Right atrium auricular region (tissue), 2 donors: ENCODE measurements around the gene FBXL12. TPM values are rescaled to one million over a fixed set of nuclear protein-coding genes. Genes with fewer than 3 reads are reported as not detected.
"Not testable (repeated sequence)": the region's sequence is repeated elsewhere in the genome, so short reads cannot be mapped to it uniquely, and the experiment has no call there.

Experiments
- DNase-seq: peaks from one replicate; pipeline ENCODE4 v3.0.0-alpha.2; 2019; ENCODE audit warnings: low spot score
- H3K27ac ChIP-seq, 2 donors: fragments of 200-600 bp; sonication (generic); 1 replicate in 1 of 2; 2 replicates in 1 of 2; pipeline ENCODE4 v1.5.1; 2016 to 2019
- H3K27me3 ChIP-seq, 2 donors: fragments of 200-600 bp; sonication (generic); one replicate each; pipeline versions ENCODE4 v1.5.1 to v1.6.0; 2017 to 2019
- H3K36me3 ChIP-seq: fragments of 200-600 bp; sonication (generic); one replicate; pipeline ENCODE4 v1.5.1; 2016
- H3K4me1 ChIP-seq, 2 donors: fragments of 200-600 bp; sonication (generic); one replicate each; pipeline versions ENCODE4 v1.5.1 to v1.6.0; 2017 to 2019
- H3K4me3 ChIP-seq, 2 donors: fragments of 200-600 bp; sonication (generic); 1 replicate in 1 of 2; 2 replicates in 1 of 2; pipeline ENCODE4 v1.5.1; 2017 to 2019; ENCODE audit warnings: mild to moderate bottlenecking in 1 of 2, moderate library complexity in 1 of 2
- H3K9me3 ChIP-seq, 2 donors: fragments of 200-600 bp; sonication (generic); one replicate each; pipeline ENCODE4 v1.5.1; 2019
- total RNA-seq, 2 donors: library from RNA; depleted of rRNA; stranded (reverse); fragments of >200 nt; gene quantifications; one replicate each; pipeline ENCODE4 v1.1.0, GENCODE V29; 2016
- TF ChIP-seq, protein P1 (sequence below), 2 donors: fragments of 200-600 bp; sonication (generic); IDR thresholded peaks; one replicate each; pipeline ENCODE4 v1.5.1; 2019; ENCODE audit warnings: antibody characterized with exemption in 2 of 2

FBXL12 gene
- total RNA-seq, 2 donors from 2014 or later = 10.2 to 15.8 TPM

- H3K4me3 ChIP-seq = no peak overlapping the region
- H3K4me1 ChIP-seq = peaks cover 0 to 26% of the 10 kb centered on the region in 2 donors
- DNase-seq = no peak
- TF ChIP-seq, protein P1, sequence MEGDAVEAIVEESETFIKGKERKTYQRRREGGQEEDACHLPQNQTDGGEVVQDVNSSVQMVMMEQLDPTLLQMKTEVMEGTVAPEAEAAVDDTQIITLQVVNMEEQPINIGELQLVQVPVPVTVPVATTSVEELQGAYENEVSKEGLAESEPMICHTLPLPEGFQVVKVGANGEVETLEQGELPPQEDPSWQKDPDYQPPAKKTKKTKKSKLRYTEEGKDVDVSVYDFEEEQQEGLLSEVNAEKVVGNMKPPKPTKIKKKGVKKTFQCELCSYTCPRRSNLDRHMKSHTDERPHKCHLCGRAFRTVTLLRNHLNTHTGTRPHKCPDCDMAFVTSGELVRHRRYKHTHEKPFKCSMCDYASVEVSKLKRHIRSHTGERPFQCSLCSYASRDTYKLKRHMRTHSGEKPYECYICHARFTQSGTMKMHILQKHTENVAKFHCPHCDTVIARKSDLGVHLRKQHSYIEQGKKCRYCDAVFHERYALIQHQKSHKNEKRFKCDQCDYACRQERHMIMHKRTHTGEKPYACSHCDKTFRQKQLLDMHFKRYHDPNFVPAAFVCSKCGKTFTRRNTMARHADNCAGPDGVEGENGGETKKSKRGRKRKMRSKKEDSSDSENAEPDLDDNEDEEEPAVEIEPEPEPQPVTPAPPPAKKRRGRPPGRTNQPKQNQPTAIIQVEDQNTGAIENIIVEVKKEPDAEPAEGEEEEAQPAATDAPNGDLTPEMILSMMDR (IDR thresholded peaks at IDR 0.05) = no peak
- H3K36me3 ChIP-seq = no peaks in the 10 kb centered on the region
- no peaks in the 10 kb centered on the region for H3K27me3 ChIP-seq
- H3K9me3 ChIP-seq = no peaks in the 10 kb centered on the region
- no peak overlapping the region for H3K27ac ChIP-seq
Observed at GRCh38 chr19:9823816-9824215, 4.9 kb upstream of the FBXL12 start.

DNA sequence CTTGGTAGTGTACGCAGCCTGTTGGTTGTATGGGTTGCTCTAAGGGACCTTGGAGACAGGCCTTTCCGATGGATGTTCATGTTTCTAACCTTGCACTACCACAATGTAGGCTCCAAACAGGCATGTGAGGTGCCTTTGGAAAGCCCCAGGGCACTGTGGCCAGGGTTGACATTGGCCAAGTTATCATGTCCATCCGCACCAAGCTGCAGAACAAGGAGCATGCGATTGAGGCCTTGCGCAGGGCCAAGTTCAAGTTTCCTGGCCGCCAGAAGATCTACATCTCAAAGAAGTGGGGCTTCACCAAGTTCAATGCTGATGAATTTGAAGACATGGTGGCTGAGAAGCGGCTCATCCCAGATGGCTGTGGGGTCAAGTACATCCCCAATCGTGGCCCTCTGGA is 1.2 kb upstream of the FBXL12 start:
- not testable (repeated sequence) for H3K27me3 ChIP-seq, H3K36me3 ChIP-seq, DNase-seq, H3K9me3 ChIP-seq
- H3K4me3 ChIP-seq = peak overlapping the region in 1 of 2 donors; percentile 92
- H3K4me1 ChIP-seq = peaks cover 0 to 25% of the 10 kb centered on the region in 2 donors
- H3K27ac ChIP-seq = peak overlapping the region; percentile 94 to 96

DNA sequence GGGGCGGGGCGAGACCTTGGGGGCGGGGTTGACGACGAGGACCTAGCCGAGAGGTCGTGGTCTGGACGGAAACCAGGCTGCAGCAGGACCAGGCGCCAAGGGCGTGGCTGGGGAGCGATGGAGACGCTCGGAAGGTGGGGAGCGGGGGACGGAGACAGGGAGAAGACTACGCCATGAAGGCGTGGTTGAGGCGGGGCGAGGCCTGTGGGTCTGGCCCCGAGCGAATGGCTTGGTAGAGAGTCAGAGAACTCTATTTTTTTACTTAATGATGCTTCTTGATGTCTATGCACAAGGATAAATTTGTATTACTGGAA is 674 bp upstream of the FBXL12 start:
- TF ChIP-seq, protein P1 (IDR thresholded peaks at IDR 0.05) = no peak
- Histone ChIP-seq H3K4me3 (peak overlapping the region; percentile 20 to 92), H3K27ac (peak overlapping the region; percentile 94 to 96)

GRCh38 chr19:9818175-9818733 is 625 bp downstream of the FBXL12 start:
- TF ChIP-seq, protein P1 (IDR thresholded peaks at IDR 0.05) = no peak
- Histone ChIP-seq H3K27ac (peak overlapping the region; percentile 94 to 96), H3K27me3 (no peaks in the 10 kb centered on the region), H3K9me3 (no peaks in the 10 kb centered on the region), H3K36me3 (peaks cover 11% of the 10 kb centered on the region), H3K4me1 (peaks cover 0 to 25% of the 10 kb centered on the region in 2 donors), H3K4me3 (peak overlapping the region; percentile 84 to 92)
- no peak for DNase-seq

More for the DNA sequence above, 674 bp upstream of the FBXL12 start:
- Histone ChIP-seq H3K36me3 (no peaks in the 10 kb centered on the region), H3K27me3 (no peaks in the 10 kb centered on the region), H3K4me1 (peaks cover 0 to 25% of the 10 kb centered on the region in 2 donors), H3K9me3 (no peaks in the 10 kb centered on the region)
- no peak for DNase-seq

GRCh38 chr19:9811139-9811538 is 7.7 kb downstream of the FBXL12 start:
- no peak for DNase-seq
- Histone ChIP-seq H3K4me3 (no peak overlapping the region), H3K27ac (no peak overlapping the region), H3K27me3 (no peaks in the 10 kb centered on the region), H3K4me1 (no peaks in the 10 kb centered on the region), H3K36me3 (peaks cover 61% of the 10 kb centered on the region), H3K9me3 (no peaks in the 10 kb centered on the region)
- TF ChIP-seq, protein P1 (IDR thresholded peaks at IDR 0.05) = no peak

DNA sequence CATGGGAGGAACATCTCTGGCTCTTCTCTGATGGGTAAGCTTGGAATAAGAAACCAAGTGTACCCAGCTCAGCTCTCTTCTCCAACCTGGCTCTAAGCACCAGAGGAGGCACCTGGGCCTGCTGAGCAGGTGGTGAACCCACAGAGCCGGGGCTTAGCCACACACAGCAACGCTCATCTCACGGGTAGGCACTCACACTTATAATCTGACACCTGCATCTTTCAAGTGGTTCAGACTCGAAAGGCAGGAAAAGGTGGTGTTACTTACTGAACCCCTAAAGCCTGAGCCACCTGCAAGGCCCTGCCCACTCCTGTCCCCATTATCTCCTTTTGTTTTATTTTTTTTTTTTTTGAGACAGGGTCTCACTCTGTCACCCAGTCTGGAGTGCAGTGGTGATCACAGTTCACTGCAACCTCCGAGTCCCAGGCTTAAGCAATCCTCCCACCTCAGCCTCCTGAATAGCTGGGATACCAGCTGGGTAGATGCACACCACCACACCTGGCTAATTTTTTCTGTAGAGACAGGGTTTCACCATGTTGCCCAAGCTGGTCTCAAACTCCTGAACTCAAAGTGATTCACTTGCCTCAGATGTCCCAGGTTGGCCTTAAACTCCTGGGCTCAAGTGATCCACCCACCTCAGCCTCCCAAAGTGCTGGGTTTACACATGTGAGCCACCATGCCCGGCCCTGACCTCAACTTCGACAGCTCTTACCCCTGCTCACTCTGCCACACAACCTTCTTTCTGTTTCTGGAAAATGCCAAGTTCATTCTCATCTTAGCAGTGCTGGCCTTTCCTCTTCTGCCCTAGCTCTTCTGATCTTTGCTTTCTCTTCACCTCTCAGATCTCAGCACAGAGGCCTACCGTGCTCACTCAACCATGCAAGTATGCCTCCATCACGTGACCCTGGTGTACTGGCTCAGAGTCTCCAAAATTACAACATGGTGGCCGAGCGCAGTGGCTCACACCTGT is 9.7 kb downstream of the FBXL12 start:
- H3K9me3 ChIP-seq = no peaks in the 10 kb centered on the region
- no peak overlapping the region for H3K27ac ChIP-seq
- TF ChIP-seq, protein P1 (IDR thresholded peaks at IDR 0.05) = no peak
- DNase-seq = no peak
- H3K4me1 ChIP-seq = no peaks in the 10 kb centered on the region
- H3K4me3 ChIP-seq = no peak overlapping the region
- H3K36me3 ChIP-seq = peaks cover 59% of the 10 kb centered on the region
- H3K27me3 ChIP-seq = no peaks in the 10 kb centered on the region
